ENCODE measurements around the gene CACNG7.

Gene CACNG7

DNA sequence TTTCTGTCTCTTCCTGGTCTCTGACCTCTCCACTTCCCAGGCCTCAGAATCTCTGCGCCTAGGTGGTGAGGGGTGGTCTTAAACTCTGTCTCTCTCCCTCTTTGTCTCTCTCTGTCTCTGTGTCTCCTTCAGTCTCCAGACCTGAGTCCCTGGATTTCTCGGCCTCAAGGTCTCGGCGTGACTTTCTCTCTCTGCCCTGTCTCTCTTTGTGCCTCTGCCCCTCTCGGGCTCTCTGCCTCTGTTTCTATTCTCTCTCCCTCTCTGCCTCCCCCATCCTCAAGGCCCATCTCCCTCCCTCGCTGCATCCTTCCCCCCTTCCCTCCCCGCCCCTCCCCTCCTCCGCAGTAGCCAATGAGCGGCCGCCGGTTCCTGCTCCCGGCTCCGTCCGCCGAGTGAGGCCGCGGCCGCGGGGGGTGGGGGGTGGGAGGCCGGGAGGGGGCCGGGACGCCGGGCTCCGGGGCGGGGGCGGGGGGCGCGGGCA lies at the start of gene CACNG7:
CACNG7 (plus strand) TSS at position 344 of the 481 bp plus-strand sequence. CDS start 3,554 bp downstream, outside the sequence.
- POLR2A ChIA-PET (ENCODE audit: low non-redundant PET), result no interaction called here
- no peak for TF ChIP-seq CTCF (conservative IDR thresholded peaks at IDR 0.05; ENCODE audit: low read depth)
- DNase-seq (ENCODE audit: low spot score), result no peak
- CTCF ChIA-PET, result no interaction called here
- H3K27ac ChIP-seq, result no peak within 1 kb of the TSS

- POLR2A ChIA-PET (ENCODE audit: low non-redundant PET), result no interaction called here
Measured at GRCh38 chr19:53864308-53864836, 44.7 kb upstream of the CACNG7 start.

DNA sequence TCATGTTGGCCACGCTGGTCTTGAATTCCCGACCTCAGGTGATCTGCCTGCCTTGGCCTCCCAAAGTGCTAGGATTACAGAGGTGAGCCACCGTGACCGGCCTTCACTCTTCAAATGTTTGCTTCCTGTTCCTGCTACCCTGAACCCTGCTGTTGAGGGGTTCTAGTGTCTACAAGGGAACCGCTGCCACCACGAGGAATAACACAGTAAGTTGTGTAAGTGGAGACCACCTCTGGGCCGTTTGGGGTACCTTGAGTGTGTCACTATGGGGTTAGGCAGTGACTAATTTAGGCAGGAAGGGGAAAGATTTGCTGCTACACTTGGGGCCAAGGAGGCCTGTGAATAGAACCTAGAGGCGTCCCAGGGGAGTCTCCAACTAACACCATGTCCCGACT lies 43.6 kb upstream of the CACNG7 start:
- peak overlapping the region; percentile 98 for H3K27ac ChIP-seq
- ChIA-PET CTCF (interaction anchor here (1.0 kb wide), 1 partner anchor 73 kb away, joined by 3 read pairs; no protein-coding TSS in a partner anchor), POLR2A (ENCODE audit: low non-redundant PET) (no interaction called here)
- TF ChIP-seq CTCF (conservative IDR thresholded peaks at IDR 0.05; ENCODE audit: low read depth), result no peak
- no peak for DNase-seq (ENCODE audit: low spot score)

More at GRCh38 chr19:53864308-53864836, 44.7 kb upstream of the CACNG7 start:
- CTCF ChIA-PET, result no interaction called here
- no peak for TF ChIP-seq CTCF (conservative IDR thresholded peaks at IDR 0.05; ENCODE audit: low read depth)
- no peak for DNase-seq (ENCODE audit: low spot score)
- peak overlapping the region; percentile 98 for H3K27ac ChIP-seq

GRCh38 chr19:53865918-53866864 lies 42.9 kb upstream of the CACNG7 start:
- peak overlapping the region; percentile 98 for H3K27ac ChIP-seq
- ChIA-PET POLR2A (ENCODE audit: low non-redundant PET) (no interaction called here), CTCF (no interaction called here)
- DNase-seq (ENCODE audit: low spot score), result peak; percentile 38
- no peak for TF ChIP-seq CTCF (conservative IDR thresholded peaks at IDR 0.05; ENCODE audit: low read depth)

DNA sequence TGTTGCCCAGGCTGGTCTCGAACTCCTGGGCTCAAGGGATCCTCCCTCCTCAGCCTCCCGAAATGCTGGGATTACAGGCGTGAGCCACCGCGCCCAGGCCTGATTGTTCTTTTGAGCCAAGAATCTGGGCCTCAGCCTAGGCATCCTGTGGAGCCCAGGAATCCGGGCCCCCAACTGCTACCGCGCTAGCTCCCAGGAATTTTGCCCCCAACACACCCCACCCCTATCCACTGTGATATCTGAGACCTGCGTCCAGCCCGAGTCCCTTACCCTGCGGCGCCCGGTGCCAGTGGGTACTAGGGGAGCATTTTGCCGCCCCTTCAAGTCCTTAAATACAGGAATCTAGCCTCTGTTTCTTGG lies 42.2 kb upstream of the CACNG7 start:
- no peak for TF ChIP-seq CTCF (conservative IDR thresholded peaks at IDR 0.05; ENCODE audit: low read depth)
- ChIA-PET CTCF (no interaction called here), POLR2A (ENCODE audit: low non-redundant PET) (no interaction called here)
- peak overlapping the region; percentile 98 for H3K27ac ChIP-seq
- DNase-seq (ENCODE audit: low spot score), result no peak

- CTCF ChIA-PET, result interaction anchor here (0.7 kb wide), 1 partner anchor 59 kb away, joined by 4 read pairs; no protein-coding TSS in a partner anchor
- POLR2A ChIA-PET (ENCODE audit: low non-redundant PET), result no interaction called here
- peak; percentile 97 for DNase-seq (ENCODE audit: low spot score)
- no peak for TF ChIP-seq CTCF (conservative IDR thresholded peaks at IDR 0.05; ENCODE audit: low read depth)
- H3K27ac ChIP-seq, result peak within 1 kb of the TSS; percentile 98
Measured at GRCh38 chr19:53867225-53868090, 41.6 kb upstream of the CACNG7 start, which contains the start of gene MYADM. Gene MYADM, plus strand, starts transcription at chr19:53867883. Its CDS starts 5,647 bp downstream, at chr19:53873530.
